SU-DHL-6 (cell line): Measurements from ENCODE around the gene PSG2.

ENCODE experiments used
- CTCF ChIP-seq: fragments of 200-600 bp; sonication (generic); IDR thresholded peaks from one replicate; pipeline ENCODE4 v1.5.1; 2017; ENCODE audit warnings: antibody characterized with exemption, mild to moderate bottlenecking, low read length, moderate library complexity; ENCODE audit not compliant: insufficient read depth, poor library complexity, severe bottlenecking
- EZH2phosphoT487 ChIP-seq: fragments of 200-600 bp; sonication (generic), shearing (Covaris generic); conservative IDR thresholded peaks from 2 replicates; pipeline ENCODE4 v1.6.1; 2018; ENCODE audit warnings: mild to moderate bottlenecking, antibody characterized with exemption, low read length, moderate library complexity, mixed read lengths

DNA sequence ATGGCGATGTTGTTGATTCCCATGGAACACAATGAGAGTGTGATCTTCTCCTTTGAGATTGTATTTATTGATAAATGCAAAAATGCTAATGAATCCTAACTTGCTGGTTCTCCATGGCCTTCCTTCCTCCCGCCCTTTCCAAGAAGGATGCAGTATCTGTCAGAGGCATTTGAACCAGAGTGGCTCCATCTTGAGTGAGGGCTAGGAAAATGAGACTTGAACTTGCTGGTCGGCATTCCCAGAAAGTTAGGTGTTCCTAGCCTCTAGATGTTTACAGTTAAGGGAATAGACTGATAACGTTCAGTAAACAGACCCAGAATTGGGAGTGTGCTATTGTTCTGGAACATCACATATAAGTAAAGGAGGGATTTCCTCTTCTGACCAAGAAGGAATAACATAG is 44.2 kb upstream of the PSG2 start:
- TF ChIP-seq CTCF (no peak), EZH2phosphoT487 (no peak)
